HEK293 (cell line): ENCODE data around the gene ANKRD11.
A peak's percentile ranks its signal among the peaks of the same experiment; 100 is the strongest.

Experiments
- CTCF ChIA-PET: fragments of 350-600 bp; formaldehyde crosslinking; extraction: SDS; loops from one replicate; lab custom pipeline; 2021; ENCODE audit warnings: antibody characterized with exemption; lab: Yijun Ruan, JAX
- POLR2A ChIA-PET: fragments of 300-600 bp; formaldehyde crosslinking; extraction: SDS; loops from one replicate; lab custom pipeline; 2020; ENCODE audit warnings: antibody characterized with exemption, inconsistent platforms; lab: Yijun Ruan, JAX
- H3K27ac ChIP-seq: fragments of 200-500 bp; sonication (Bioruptor generic); 2 replicates; pipeline ENCODE4 v1.5.1; 2014; ENCODE audit warnings: low read depth, low read length, control low read depth, inconsistent platforms; ENCODE audit errors: extremely low read depth
- H3K36me3 ChIP-seq, 2 experiments: fragments of 200-500 bp in 1 of 2; sonication (Bioruptor generic) in 1 of 2; 1 replicate in 1 of 2; 2 replicates in 1 of 2; pipeline ENCODE4 v1.5.1; 2014 to 2017; ENCODE audit warnings: inconsistent platforms in 2 of 2, low read length in 2 of 2; ENCODE audit not compliant: control insufficient read depth in 2 of 2, insufficient read depth in 1 of 2
- H3K4me1 ChIP-seq: fragments of 200-500 bp; sonication (Bioruptor generic); 2 replicates; pipeline ENCODE4 v1.5.1; 2014; ENCODE audit warnings: mild to moderate bottlenecking, low read length, inconsistent platforms; ENCODE audit not compliant: control insufficient read depth, insufficient read depth
- H3K4me3 ChIP-seq: 2 replicates; pipeline ENCODE4 v1.5.1; 2011; ENCODE audit warnings: low read depth, mild to moderate bottlenecking, control low read depth, low read length, moderate library complexity
- H3K9me3 ChIP-seq: fragments of 200-500 bp; sonication (Bioruptor generic); 2 replicates; pipeline ENCODE4 v1.5.1; 2014; ENCODE audit warnings: low read depth, low read length, inconsistent platforms; ENCODE audit not compliant: control insufficient read depth, insufficient read depth
- SETDB1 ChIP-seq: IDR thresholded peaks from one replicate; pipeline ENCODE4 v1.6.1; 2017; ENCODE audit warnings: mild to moderate bottlenecking, low read length, moderate library complexity, mixed read lengths; ENCODE audit not compliant: insufficient read length
- SP3 ChIP-seq: fragments of 450-650 bp; formaldehyde crosslinking; IDR thresholded peaks from 2 replicates; pipeline ENCODE4 v1.5.1; 2016; ENCODE audit warnings: missing biosample characterization, missing genetic modification characterization
- TCF7L2 ChIP-seq: IDR thresholded peaks from 2 replicates; pipeline ENCODE4 v1.6.1; 2011; ENCODE audit warnings: low read depth, mild to moderate bottlenecking, inconsistent platforms, low read length, moderate library complexity, borderline replicate concordance
- ZBTB1 ChIP-seq: fragments of 450-650 bp; formaldehyde crosslinking; IDR thresholded peaks from 2 replicates; pipeline ENCODE4 v1.5.1; 2016; ENCODE audit warnings: missing biosample characterization, missing genetic modification characterization
- ZBTB17 ChIP-seq: fragments of 450-650 bp; formaldehyde crosslinking; IDR thresholded peaks from 2 replicates; pipeline ENCODE4 v1.5.1; 2016; ENCODE audit warnings: missing biosample characterization, missing genetic modification characterization
- ZBTB20 ChIP-seq: fragments of 450-650 bp; formaldehyde crosslinking; IDR thresholded peaks from 2 replicates; pipeline ENCODE4 v1.5.1; 2016; ENCODE audit warnings: missing biosample characterization, missing genetic modification characterization
- ZBTB6 ChIP-seq: fragments of 450-650 bp; formaldehyde crosslinking; IDR thresholded peaks from 2 replicates; pipeline ENCODE4 v1.5.1; 2017; ENCODE audit warnings: missing biosample characterization, missing genetic modification characterization
- ZFP41 ChIP-seq: fragments of 450-650 bp; formaldehyde crosslinking; IDR thresholded peaks from 2 replicates; pipeline ENCODE4 v1.5.1; 2016; ENCODE audit warnings: missing biosample characterization, missing genetic modification characterization, borderline replicate concordance
- ZIC2 ChIP-seq: fragments of 450-650 bp; formaldehyde crosslinking; IDR thresholded peaks from 2 replicates; pipeline ENCODE4 v1.5.1; 2016; ENCODE audit warnings: missing biosample characterization, missing genetic modification characterization
- ZNF146 ChIP-seq: fragments of 450-650 bp; formaldehyde crosslinking; IDR thresholded peaks from 2 replicates; pipeline ENCODE4 v1.5.1; 2016; ENCODE audit warnings: missing biosample characterization, missing genetic modification characterization
- ZNF184 ChIP-seq: fragments of 450-650 bp; IDR thresholded peaks from 2 replicates; pipeline ENCODE4 v1.5.1; 2018; ENCODE audit warnings: missing biosample characterization, mild to moderate bottlenecking, missing genetic modification characterization
- ZNF221 ChIP-seq: fragments of 450-650 bp; formaldehyde crosslinking; IDR thresholded peaks from 2 replicates; pipeline ENCODE4 v1.5.1; 2017; ENCODE audit warnings: missing biosample characterization, missing genetic modification characterization, borderline replicate concordance
- ZNF223 ChIP-seq: fragments of 450-650 bp; formaldehyde crosslinking; IDR thresholded peaks from 2 replicates; pipeline ENCODE4 v1.5.1; 2016; ENCODE audit warnings: missing biosample characterization, missing genetic modification characterization
- ZNF239 ChIP-seq: fragments of 450-650 bp; formaldehyde crosslinking; IDR thresholded peaks from 2 replicates; pipeline ENCODE4 v1.5.1; 2016; ENCODE audit warnings: missing biosample characterization, missing genetic modification characterization
- ZNF266 ChIP-seq: fragments of 450-650 bp; formaldehyde crosslinking; IDR thresholded peaks from 2 replicates; pipeline ENCODE4 v1.5.1; 2016; ENCODE audit warnings: missing biosample characterization, missing genetic modification characterization, low read depth
- ZNF311 ChIP-seq: fragments of 450-650 bp; formaldehyde crosslinking; IDR thresholded peaks from 2 replicates; pipeline ENCODE4 v1.5.1; 2017; ENCODE audit warnings: missing biosample characterization, missing genetic modification characterization, borderline replicate concordance
- ZNF354C ChIP-seq: fragments of 450-650 bp; formaldehyde crosslinking; IDR thresholded peaks from 2 replicates; pipeline ENCODE4 v1.5.1; 2016; ENCODE audit warnings: missing biosample characterization, missing genetic modification characterization, low read depth, borderline replicate concordance
- ZNF449 ChIP-seq: fragments of 450-650 bp; formaldehyde crosslinking; IDR thresholded peaks from 2 replicates; pipeline ENCODE4 v1.5.1; 2017; ENCODE audit warnings: missing biosample characterization, mild to moderate bottlenecking, missing genetic modification characterization, moderate library complexity
- ZNF544 ChIP-seq: fragments of 450-650 bp; formaldehyde crosslinking; IDR thresholded peaks from 2 replicates; pipeline ENCODE4 v1.5.0; 2017; ENCODE audit warnings: missing biosample characterization, missing genetic modification characterization
- ZNF561 ChIP-seq: fragments of 450-650 bp; IDR thresholded peaks from 2 replicates; pipeline ENCODE4 v1.5.1; 2018; ENCODE audit warnings: missing biosample characterization, missing genetic modification characterization, borderline replicate concordance
- ZNF623 ChIP-seq: fragments of 450-650 bp; formaldehyde crosslinking; IDR thresholded peaks from 2 replicates; pipeline ENCODE4 v1.5.1; 2016; ENCODE audit warnings: missing biosample characterization, missing genetic modification characterization
- ZNF776 ChIP-seq: fragments of 450-650 bp; formaldehyde crosslinking; IDR thresholded peaks from 2 replicates; pipeline ENCODE4 v1.5.0; 2017; ENCODE audit warnings: missing biosample characterization, missing genetic modification characterization, borderline replicate concordance
- ZNF837 ChIP-seq: fragments of 450-650 bp; formaldehyde crosslinking; IDR thresholded peaks from 2 replicates; pipeline ENCODE4 v1.5.1; 2016; ENCODE audit warnings: missing biosample characterization, missing genetic modification characterization
- ZSCAN4 ChIP-seq: fragments of 450-650 bp; formaldehyde crosslinking; IDR thresholded peaks from 2 replicates; pipeline ENCODE4 v1.5.1; 2017; ENCODE audit warnings: missing biosample characterization, missing genetic modification characterization
- ZXDB ChIP-seq: fragments of 450-650 bp; formaldehyde crosslinking; IDR thresholded peaks from 2 replicates; pipeline ENCODE4 v1.5.1; 2016; ENCODE audit warnings: missing biosample characterization, missing genetic modification characterization
- TF ChIP-seq, protein P1 (sequence below): fragments of 450-650 bp; formaldehyde crosslinking; IDR thresholded peaks from 2 replicates; pipeline ENCODE4 v1.5.1; 2016; ENCODE audit warnings: missing biosample characterization, missing genetic modification characterization
- TF ChIP-seq, protein P2 (sequence below): fragments of 450-650 bp; formaldehyde crosslinking; IDR thresholded peaks from 2 replicates; pipeline ENCODE4 v1.5.1; 2016; ENCODE audit warnings: missing biosample characterization, missing genetic modification characterization
- TF ChIP-seq, protein P3 (sequence below): fragments of 450-650 bp; formaldehyde crosslinking; optimal IDR thresholded peaks from 2 replicates; pipeline ENCODE3; 2016; ENCODE audit warnings: missing biosample characterization, mild to moderate bottlenecking, missing genetic modification characterization

ANKRD11 gene

DNA sequence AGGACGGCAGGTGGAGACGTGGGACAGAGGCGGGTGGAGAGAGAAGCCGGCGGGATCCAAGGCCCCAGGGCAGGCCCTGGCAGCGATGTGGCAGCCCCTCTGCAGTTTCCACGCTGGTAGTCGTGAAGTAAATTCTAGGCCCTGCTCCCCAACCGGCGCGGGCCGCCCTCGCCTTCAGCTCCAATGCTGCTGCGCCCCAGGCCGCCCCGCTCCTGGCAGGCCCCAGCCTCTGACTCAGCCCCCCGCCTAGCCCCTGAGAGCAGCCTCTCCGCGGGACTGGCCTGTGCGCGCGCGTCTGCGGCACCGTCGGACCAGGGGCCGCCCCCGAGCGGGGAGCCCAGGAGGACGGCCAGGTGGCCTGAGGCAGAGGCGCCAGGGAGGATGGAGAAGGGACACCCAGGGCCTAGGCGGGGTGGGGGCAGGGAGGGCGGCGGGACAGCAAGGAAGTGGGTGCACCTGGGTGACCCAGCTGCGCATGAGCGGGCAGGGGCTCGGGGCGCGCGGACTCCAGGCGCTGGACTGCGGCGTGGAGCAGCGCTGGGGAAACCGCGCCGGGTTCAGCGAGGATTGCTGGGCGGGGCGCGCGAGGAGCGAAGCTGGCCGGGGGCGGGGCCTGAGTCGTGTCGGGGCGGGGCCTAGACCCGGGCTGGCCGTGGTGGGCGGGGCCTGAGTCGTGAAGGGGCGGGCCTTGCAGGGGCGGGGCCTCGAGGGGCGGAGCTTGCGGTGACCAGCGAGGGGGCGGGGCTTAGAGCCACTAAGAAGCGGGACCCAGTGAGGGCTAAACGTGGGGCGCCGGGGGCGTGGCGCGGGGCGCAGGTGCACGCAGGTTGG is 243.2 kb downstream of the ANKRD11 start:
- H3K4me1 ChIP-seq = no peaks in the 10 kb centered on the region
- no peaks in the 10 kb centered on the region for H3K9me3 ChIP-seq
- no peak overlapping the region; the same call in 1 of the 2 replicates for H3K27ac ChIP-seq
- POLR2A ChIA-PET = interaction anchor here (0.7 to 1.5 kb wide), 12 partner anchors 16 to 459 kb away, joined by 3 to 9 read pairs (median 4); partner anchors contain the start of gene ZNF778
- no peaks in the 10 kb centered on the region for H3K36me3 ChIP-seq
- CTCF ChIA-PET = interaction anchor here (0.7 to 2.2 kb wide), 3 partner anchors 39 to 60 kb away, joined by 3 to 9 read pairs (median 4); no protein-coding TSS in a partner anchor
- H3K4me3 ChIP-seq = peak overlapping the region; percentile 40
- no peak for TF ChIP-seq ZNF561 (tag by site-specific recombination)
- peak; percentile 57 for TF ChIP-seq SP3 (tag by site-specific recombination)
- TF ChIP-seq, protein P1, sequence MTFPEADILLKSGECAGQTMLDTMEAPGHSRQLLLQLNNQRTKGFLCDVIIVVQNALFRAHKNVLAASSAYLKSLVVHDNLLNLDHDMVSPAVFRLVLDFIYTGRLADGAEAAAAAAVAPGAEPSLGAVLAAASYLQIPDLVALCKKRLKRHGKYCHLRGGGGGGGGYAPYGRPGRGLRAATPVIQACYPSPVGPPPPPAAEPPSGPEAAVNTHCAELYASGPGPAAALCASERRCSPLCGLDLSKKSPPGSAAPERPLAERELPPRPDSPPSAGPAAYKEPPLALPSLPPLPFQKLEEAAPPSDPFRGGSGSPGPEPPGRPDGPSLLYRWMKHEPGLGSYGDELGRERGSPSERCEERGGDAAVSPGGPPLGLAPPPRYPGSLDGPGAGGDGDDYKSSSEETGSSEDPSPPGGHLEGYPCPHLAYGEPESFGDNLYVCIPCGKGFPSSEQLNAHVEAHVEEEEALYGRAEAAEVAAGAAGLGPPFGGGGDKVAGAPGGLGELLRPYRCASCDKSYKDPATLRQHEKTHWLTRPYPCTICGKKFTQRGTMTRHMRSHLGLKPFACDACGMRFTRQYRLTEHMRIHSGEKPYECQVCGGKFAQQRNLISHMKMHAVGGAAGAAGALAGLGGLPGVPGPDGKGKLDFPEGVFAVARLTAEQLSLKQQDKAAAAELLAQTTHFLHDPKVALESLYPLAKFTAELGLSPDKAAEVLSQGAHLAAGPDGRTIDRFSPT (tag by site-specific recombination) = 0 out of 2 replicates have a peak, but pooled peaks have one; percentile 9
- TF ChIP-seq, protein P2, sequence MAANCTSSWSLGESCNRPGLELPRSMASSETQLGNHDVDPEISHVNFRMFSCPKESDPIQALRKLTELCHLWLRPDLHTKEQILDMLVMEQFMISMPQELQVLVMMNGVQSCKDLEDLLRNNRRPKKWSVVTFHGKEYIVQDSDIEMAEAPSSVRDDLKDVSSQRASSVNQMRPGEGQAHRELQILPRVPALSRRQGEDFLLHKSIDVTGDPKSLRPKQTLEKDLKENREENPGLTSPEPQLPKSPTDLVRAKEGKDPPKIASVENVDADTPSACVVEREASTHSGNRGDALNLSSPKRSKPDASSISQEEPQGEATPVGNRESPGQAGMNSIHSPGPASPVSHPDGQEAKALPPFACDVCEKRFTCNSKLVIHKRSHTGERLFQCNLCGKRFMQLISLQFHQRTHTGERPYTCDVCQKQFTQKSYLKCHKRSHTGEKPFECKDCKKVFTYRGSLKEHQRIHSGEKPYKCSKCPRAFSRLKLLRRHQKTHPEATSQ = no peak
- no peak for TF ChIP-seq ZNF311
- no peak for TF ChIP-seq ZNF221 (tag by site-specific recombination)
- TF ChIP-seq ZSCAN4 (tag by site-specific recombination) = no peak
- no peak for TF ChIP-seq ZBTB6 (tag by site-specific recombination)
- TF ChIP-seq ZFP41 (tag by site-specific recombination) = no peak
- TF ChIP-seq, protein P3, sequence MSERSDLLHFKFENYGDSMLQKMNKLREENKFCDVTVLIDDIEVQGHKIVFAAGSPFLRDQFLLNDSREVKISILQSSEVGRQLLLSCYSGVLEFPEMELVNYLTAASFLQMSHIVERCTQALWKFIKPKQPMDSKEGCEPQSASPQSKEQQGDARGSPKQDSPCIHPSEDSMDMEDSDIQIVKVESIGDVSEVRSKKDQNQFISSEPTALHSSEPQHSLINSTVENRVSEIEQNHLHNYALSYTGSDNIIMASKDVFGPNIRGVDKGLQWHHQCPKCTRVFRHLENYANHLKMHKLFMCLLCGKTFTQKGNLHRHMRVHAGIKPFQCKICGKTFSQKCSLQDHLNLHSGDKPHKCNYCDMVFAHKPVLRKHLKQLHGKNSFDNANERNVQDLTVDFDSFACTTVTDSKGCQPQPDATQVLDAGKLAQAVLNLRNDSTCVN = peak; percentile 84
- TF ChIP-seq ZNF266 (tag by site-specific recombination) = no peak
- TF ChIP-seq ZNF354C = no peak
- no peak for TF ChIP-seq ZNF146
- no peak for TF ChIP-seq ZNF623 (tag by site-specific recombination)
- TF ChIP-seq ZXDB (tag by site-specific recombination) = peak; percentile 75
- TF ChIP-seq ZNF223 = no peak
- no peak for TF ChIP-seq SETDB1
- TF ChIP-seq ZNF837 (tag by site-specific recombination) = no peak
- TF ChIP-seq ZNF776 (tag by site-specific recombination) = no peak
- peak; percentile 86 for TF ChIP-seq ZIC2
- peak; percentile 13; the same call in 1 of the 2 replicates for TF ChIP-seq ZBTB17 (tag by site-specific recombination)
- no peak for TF ChIP-seq ZBTB1
- peak; percentile 72; the same call in 1 of the 2 replicates for TF ChIP-seq ZBTB20 (tag by site-specific recombination)
- TF ChIP-seq ZNF239 = no peak
- TF ChIP-seq TCF7L2 = no peak
- no peak for TF ChIP-seq ZNF544 (tag by site-specific recombination)
- no peak for TF ChIP-seq ZNF184 (tag by site-specific recombination)
- TF ChIP-seq ZNF449 (tag by site-specific recombination) = no peak
